Uterus (tissue), 4 donors: ENCODE data around the gene RGR. TPM values are rescaled to one million over a fixed set of nuclear protein-coding genes. Genes with fewer than 3 reads are reported as not detected.
A peak's percentile ranks its signal among the peaks of the same experiment; 100 is the strongest.

ENCODE experiments used
- DNase-seq, 2 donors: peaks; one replicate each; pipeline ENCODE4 v3.0.0-alpha.2; 2019 to 2020
- H3K27ac ChIP-seq, 2 donors: fragments of 200-600 bp; sonication (generic); 1 replicate in 1 of 2; 2 replicates in 1 of 2; pipeline ENCODE4 v1.5.1; 2016 to 2018
- H3K27me3 ChIP-seq, 2 donors: fragments of 200-600 bp; sonication (generic); one replicate each; pipeline ENCODE4 v1.5.1; 2018 to 2019; ENCODE audit warnings: control low read depth in 1 of 2
- H3K36me3 ChIP-seq, 2 donors: fragments of 200-600 bp; sonication (generic); one replicate each; pipeline ENCODE4 v1.5.1; 2019; ENCODE audit warnings: control low read depth in 1 of 2
- H3K4me1 ChIP-seq, 2 donors: fragments of 200-600 bp; sonication (generic); one replicate each; pipeline ENCODE4 v1.5.1; 2018 to 2019; ENCODE audit warnings: control low read depth in 1 of 2
- H3K4me3 ChIP-seq, 2 donors: fragments of 200-600 bp; sonication (generic); 1 replicate in 1 of 2; 2 replicates in 1 of 2; pipeline ENCODE4 v1.5.1; 2018 to 2019; ENCODE audit warnings: mild to moderate bottlenecking in 1 of 2
- H3K9me3 ChIP-seq, 2 donors: fragments of 200-600 bp; sonication (generic); one replicate each; pipeline ENCODE4 v1.5.1; 2019; ENCODE audit warnings: control low read depth in 1 of 2
- POLR2A ChIP-seq, 2 donors: fragments of 450-650 bp; IDR thresholded peaks; one replicate each; pipeline ENCODE4 v1.6.1; 2016; ENCODE audit warnings: antibody characterized with exemption in 2 of 2, mild to moderate bottlenecking in 1 of 2, moderate library complexity in 1 of 2
- intact Hi-C: fragments of 100-400 bp; cut with DNase I; formaldehyde crosslinking; loops from one replicate; pipeline ENCODE4 v1.15.1; 2023; ENCODE audit warnings: low total_unique reads
- total RNA-seq, 4 donors: library from RNA; depleted of rRNA in 3 of 4; stranded (reverse); fragments of >200 nt in 3 of 4; gene quantifications; one replicate each; pipeline versions ENCODE4 v1.1.0 to v1.2.4, GENCODE V29; 2014 to 2023
- TF ChIP-seq, protein P1 (sequence below), 4 experiments: fragments of 200-600 bp in 2 of 4; fragments of 450-650 bp in 2 of 4; sonication (generic) in 2 of 4; IDR thresholded peaks; one replicate each; pipeline ENCODE4 v1.5.1; 2016 to 2019; ENCODE audit warnings: antibody characterized with exemption in 4 of 4, mild to moderate bottlenecking in 2 of 4, moderate library complexity in 1 of 4
- donor health status: DM: yes; HTN: yes; CAD: no.

RGR gene
- total RNA-seq, 4 donors from 2014 or later, result not detected

DNA sequence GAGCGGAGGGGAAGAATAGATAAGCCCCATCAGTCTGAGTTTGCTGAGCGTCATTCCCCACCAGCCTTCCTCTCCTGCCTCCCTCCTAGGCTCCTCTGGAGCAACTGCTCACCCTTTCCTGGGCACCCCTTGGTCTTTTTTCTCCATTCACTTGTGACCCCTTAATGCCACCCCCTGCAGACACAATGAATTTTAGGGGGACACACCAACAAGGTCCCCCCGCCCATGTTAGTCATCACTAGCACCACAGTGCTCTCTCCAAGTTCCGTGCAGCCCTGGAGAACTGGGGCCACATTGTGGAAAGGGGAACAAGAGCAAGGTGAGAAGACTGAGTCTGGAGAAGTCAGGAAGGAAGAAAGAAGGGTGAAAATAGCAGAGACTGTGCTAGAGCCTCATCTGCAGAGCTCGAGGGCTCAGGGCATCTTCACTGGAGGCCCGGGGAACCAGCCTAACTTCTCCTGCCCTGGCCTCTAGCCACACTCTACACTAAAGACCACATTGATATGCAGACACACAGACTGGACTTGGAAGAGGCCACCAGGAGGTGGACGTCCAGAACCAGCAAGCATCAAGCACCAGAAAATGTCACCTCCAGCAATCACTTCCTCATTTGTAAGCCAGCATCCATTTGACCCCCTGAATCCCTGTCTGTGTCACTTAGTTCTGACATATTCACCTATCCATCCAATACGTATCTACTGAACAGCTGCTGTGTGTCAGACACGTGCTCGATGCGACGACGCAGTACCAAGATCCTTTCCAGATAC is 17.5 kb downstream of the RGR start:
- Histone ChIP-seq H3K4me1 (no peaks in the 10 kb centered on the region), H3K36me3 (no peaks in the 10 kb centered on the region), H3K9me3 (no peaks in the 10 kb centered on the region), H3K27me3 (no peaks in the 10 kb centered on the region), H3K27ac (no peak overlapping the region), H3K4me3 (no peak overlapping the region)
- intact Hi-C loops, result loop anchor here (5.0 kb wide), 1 partner anchor 275 kb away; no protein-coding TSS in a partner anchor
- no peak for TF ChIP-seq POLR2A (IDR thresholded peaks at IDR 0.05)
- TF ChIP-seq, protein P1, sequence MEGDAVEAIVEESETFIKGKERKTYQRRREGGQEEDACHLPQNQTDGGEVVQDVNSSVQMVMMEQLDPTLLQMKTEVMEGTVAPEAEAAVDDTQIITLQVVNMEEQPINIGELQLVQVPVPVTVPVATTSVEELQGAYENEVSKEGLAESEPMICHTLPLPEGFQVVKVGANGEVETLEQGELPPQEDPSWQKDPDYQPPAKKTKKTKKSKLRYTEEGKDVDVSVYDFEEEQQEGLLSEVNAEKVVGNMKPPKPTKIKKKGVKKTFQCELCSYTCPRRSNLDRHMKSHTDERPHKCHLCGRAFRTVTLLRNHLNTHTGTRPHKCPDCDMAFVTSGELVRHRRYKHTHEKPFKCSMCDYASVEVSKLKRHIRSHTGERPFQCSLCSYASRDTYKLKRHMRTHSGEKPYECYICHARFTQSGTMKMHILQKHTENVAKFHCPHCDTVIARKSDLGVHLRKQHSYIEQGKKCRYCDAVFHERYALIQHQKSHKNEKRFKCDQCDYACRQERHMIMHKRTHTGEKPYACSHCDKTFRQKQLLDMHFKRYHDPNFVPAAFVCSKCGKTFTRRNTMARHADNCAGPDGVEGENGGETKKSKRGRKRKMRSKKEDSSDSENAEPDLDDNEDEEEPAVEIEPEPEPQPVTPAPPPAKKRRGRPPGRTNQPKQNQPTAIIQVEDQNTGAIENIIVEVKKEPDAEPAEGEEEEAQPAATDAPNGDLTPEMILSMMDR (IDR thresholded peaks at IDR 0.05), result no peak
- DNase-seq, result no peak

DNA sequence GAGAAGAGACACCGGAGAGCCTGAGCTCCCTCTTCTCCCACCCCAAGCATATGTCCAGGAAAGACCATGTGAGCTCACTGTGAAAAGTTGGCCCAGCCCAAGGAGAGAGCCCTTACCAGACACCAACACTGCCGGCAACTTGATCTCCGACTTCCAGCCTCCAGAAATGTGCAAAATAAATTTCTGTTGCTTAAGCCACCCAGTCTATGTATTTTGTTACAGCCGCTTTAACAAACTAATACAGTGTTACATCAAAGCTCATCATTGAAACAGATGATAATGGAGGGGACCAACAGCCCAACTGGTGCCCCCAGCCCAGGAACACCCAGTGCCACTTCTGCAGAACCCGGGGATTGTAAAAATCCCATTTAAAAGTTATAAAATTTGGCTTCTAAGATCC is 18.9 kb downstream of the RGR start:
- Histone ChIP-seq H3K27ac (no peak overlapping the region), H3K36me3 (no peaks in the 10 kb centered on the region), H3K4me1 (no peaks in the 10 kb centered on the region), H3K27me3 (no peaks in the 10 kb centered on the region), H3K4me3 (no peak overlapping the region), H3K9me3 (no peaks in the 10 kb centered on the region)
- no peak for DNase-seq
- intact Hi-C loops, result loop anchor here (5.0 kb wide), 1 partner anchor 274 kb away; no protein-coding TSS in a partner anchor
- TF ChIP-seq POLR2A (IDR thresholded peaks at IDR 0.05), result no peak

DNA sequence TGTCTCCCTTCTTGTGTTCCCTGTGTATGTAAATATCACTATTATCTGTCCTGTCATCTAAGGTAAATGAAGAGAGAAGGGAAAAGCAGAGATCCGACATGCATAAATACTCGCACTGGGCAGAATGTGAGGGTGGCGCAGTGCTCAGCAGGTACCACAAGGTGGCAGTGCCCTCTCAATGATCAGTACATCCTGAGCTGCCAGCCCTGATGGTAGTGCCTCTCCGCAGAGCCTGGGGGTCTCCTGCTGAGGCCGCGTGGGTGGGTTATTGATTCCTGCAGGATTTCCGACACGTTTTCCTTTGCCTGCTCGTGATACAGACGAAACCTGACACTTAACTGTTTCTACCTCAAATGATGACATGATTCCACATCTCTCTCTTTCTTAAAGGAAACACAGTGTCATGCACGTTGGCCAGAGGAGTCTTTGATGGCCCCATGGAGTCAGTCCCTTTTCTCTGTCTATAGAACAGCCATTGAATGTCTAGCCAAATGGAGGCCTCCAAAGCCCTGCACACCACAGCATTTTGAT is 19.8 kb downstream of the RGR start:
- H3K36me3 ChIP-seq, result no peaks in the 10 kb centered on the region
- TF ChIP-seq, protein P1 (IDR thresholded peaks at IDR 0.05), result peak; percentile 76 to 87 (median 78)
- no peak for TF ChIP-seq POLR2A (IDR thresholded peaks at IDR 0.05)
- H3K9me3 ChIP-seq, result no peaks in the 10 kb centered on the region
- no peak overlapping the region for H3K4me3 ChIP-seq
- intact Hi-C loops, result loop anchor here (5.0 kb wide), 1 partner anchor 273 kb away; no protein-coding TSS in a partner anchor
- H3K27me3 ChIP-seq, result no peaks in the 10 kb centered on the region
- no peak overlapping the region for H3K27ac ChIP-seq
- no peaks in the 10 kb centered on the region for H3K4me1 ChIP-seq
- peak; percentile 46 to 57 for DNase-seq

DNA sequence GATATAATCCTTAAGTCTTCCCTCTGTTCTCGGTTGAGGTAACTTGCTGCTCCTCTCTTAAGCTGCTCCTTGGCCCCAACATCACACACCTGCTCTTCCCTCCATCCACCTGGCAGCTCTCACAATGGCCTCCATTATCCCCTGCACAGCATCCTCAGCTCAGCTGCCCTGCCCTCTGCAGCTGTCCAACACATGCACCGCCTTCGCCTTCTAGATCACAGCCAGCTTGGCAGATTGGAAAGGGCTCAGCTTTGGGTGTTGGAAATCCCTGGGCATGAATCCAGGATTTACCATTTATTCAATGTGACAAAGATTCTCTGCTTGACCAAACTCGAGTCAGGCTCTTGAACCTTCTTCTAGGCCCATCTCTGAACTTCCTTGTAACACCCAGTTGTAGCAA is 20.6 kb downstream of the RGR start:
- H3K27ac ChIP-seq, result no peak overlapping the region
- no peak for DNase-seq
- no peak overlapping the region for H3K4me3 ChIP-seq
- H3K27me3 ChIP-seq, result no peaks in the 10 kb centered on the region
- H3K9me3 ChIP-seq, result no peaks in the 10 kb centered on the region
- no peaks in the 10 kb centered on the region for H3K4me1 ChIP-seq
- intact Hi-C loops, result no loop called here
- H3K36me3 ChIP-seq, result no peaks in the 10 kb centered on the region
- TF ChIP-seq, protein P1 (IDR thresholded peaks at IDR 0.05), result no peak

DNA sequence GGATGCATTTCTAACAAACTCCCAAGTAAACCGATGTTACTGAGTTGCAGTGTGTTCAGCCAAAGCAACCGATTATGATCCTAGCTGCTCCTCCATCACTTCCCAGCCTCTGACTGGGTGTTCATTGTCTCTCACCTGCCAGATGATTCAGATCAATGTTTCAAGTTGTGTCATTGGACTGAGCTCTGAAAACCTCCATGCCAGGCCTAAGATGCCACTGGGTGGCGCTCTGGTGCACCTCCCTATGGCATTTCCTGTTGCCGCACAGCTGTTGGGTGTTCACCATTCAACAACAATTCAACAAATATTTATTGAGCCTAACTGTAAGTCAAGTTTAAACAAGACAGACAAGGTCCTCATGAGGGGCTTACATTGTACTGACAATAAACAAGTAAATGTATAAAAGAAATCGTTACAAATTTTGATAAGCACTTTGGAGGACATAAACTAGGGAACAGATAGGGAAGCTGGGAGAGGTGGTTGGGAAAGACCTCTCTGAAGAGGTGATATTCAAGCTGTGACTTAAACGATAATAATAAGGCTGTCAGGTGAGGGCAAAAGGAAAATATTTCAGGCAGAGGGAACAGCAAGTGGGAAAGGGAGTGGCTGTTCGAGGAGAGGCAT is 22.8 kb downstream of the RGR start:
- Histone ChIP-seq H3K9me3 (no peaks in the 10 kb centered on the region), H3K4me3 (no peak overlapping the region), H3K36me3 (no peaks in the 10 kb centered on the region), H3K27me3 (no peaks in the 10 kb centered on the region), H3K4me1 (no peaks in the 10 kb centered on the region), H3K27ac (no peak overlapping the region)
- intact Hi-C loops, result no loop called here
- no peak for DNase-seq
- TF ChIP-seq, protein P1 (IDR thresholded peaks at IDR 0.05), result no peak
- no peak for TF ChIP-seq POLR2A (IDR thresholded peaks at IDR 0.05)
